ENCODE results near the gene WASF1.

- TF ChIP-seq CTCF (conservative IDR thresholded peaks at IDR 0.05 in 1 of 2, IDR thresholded peaks at IDR 0.05 in 1 of 2; ENCODE audit: low read depth in 1 of 2, low read length in 2 of 2) (no peak), EZH2 (IDR thresholded peaks at IDR 0.05; ENCODE audit: low read length, missing control alignments) (no peak)
Observed at GRCh38 chr6:110102411-110102810, 77.1 kb downstream of the WASF1 start.
